GM23338 (cell line): ENCODE data around the gene TMEM53. TPM values are rescaled to one million over a fixed set of nuclear protein-coding genes. Genes with fewer than 3 reads are reported as not detected.

Experiments
- ATAC-seq: fragments of 200-7000 bp; cut with Tn5 transposase; 3 replicates; pipeline ENCODE4 v1.9.1; 2020
- DNase-seq: peaks from one replicate; pipeline ENCODE4 v3.0.0-alpha.2; 2015; ENCODE audit warnings: low spot score
- H2AFZ ChIP-seq: fragments of 200-600 bp; sonication (generic); 2 replicates; pipeline ENCODE4 v1.8.0; 2016; ENCODE audit warnings: antibody characterized with exemption, mild to moderate bottlenecking, moderate library complexity
- H3F3A ChIP-seq: fragments of 200-600 bp; sonication (generic); replicated peaks from 2 replicates; pipeline ENCODE4 v1.8.0; 2017; ENCODE audit warnings: antibody characterized with exemption, mixed run types, low read depth
- H3K27ac ChIP-seq: fragments of 200-600 bp; sonication (generic); 2 replicates; pipeline ENCODE4 v1.6.1; 2016; ENCODE audit warnings: low read depth
- H3K27me3 ChIP-seq: fragments of 200-600 bp; sonication (generic); 2 replicates; pipeline ENCODE4 v1.8.0; 2016; ENCODE audit warnings: mild to moderate bottlenecking, mixed run types, moderate library complexity; ENCODE audit not compliant: insufficient read depth
- H3K36me3 ChIP-seq: fragments of 200-600 bp; sonication (generic); 2 replicates; pipeline ENCODE4 v1.8.0; 2016; ENCODE audit warnings: mild to moderate bottlenecking; ENCODE audit not compliant: insufficient read depth
- H3K4me1 ChIP-seq: fragments of 200-600 bp; sonication (generic); 2 replicates; pipeline ENCODE4 v1.8.0; 2016; ENCODE audit warnings: mild to moderate bottlenecking, moderate library complexity; ENCODE audit not compliant: insufficient read depth
- H3K4me2 ChIP-seq: fragments of 200-600 bp; sonication (generic); 2 replicates; pipeline ENCODE4 v1.7.1; 2017; ENCODE audit warnings: mixed run types
- H3K4me3 ChIP-seq: fragments of 200-600 bp; sonication (generic); 2 replicates; pipeline ENCODE4 v1.6.1; 2016; ENCODE audit warnings: mixed run types
- H3K79me2 ChIP-seq: fragments of 200-600 bp; sonication (generic); replicated peaks from 2 replicates; pipeline ENCODE4 v1.8.0; 2017; ENCODE audit warnings: mild to moderate bottlenecking; ENCODE audit not compliant: insufficient read depth
- H3K9me2 ChIP-seq: fragments of 200-600 bp; sonication (generic); 2 replicates; pipeline ENCODE4 v1.8.0; 2017; ENCODE audit not compliant: insufficient read depth
- H4K20me1 ChIP-seq: fragments of 200-600 bp; sonication (generic); replicated peaks from 2 replicates; pipeline ENCODE4 v1.8.0; 2017; ENCODE audit warnings: mild to moderate bottlenecking; ENCODE audit not compliant: insufficient read depth
- H3K27ac Mint-ChIP-seq: 2 replicates; pipeline ENCODE4 v1.8.0; 2020; ENCODE audit warnings: inconsistent platforms, mild to moderate bottlenecking, moderate library complexity, mixed read lengths
- H3K27me3 Mint-ChIP-seq: 3 replicates; pipeline ENCODE4 v1.8.0; 2022; ENCODE audit warnings: low read depth, mild to moderate bottlenecking, moderate library complexity, mixed read lengths, inconsistent platforms; ENCODE audit not compliant: insufficient read depth, poor library complexity
- H3K36me3 Mint-ChIP-seq: 3 replicates; pipeline ENCODE4 v1.8.0; 2021; ENCODE audit warnings: low read depth, mild to moderate bottlenecking, inconsistent platforms, moderate library complexity, mixed read lengths
- H3K4me1 Mint-ChIP-seq: 3 replicates; pipeline ENCODE4 v1.8.0; 2020; ENCODE audit warnings: mild to moderate bottlenecking, inconsistent platforms, mixed read lengths
- H3K4me3 Mint-ChIP-seq: 3 replicates; pipeline ENCODE4 v1.8.0; 2021; ENCODE audit warnings: moderate library complexity, mild to moderate bottlenecking, inconsistent platforms, mixed read lengths
- H3K9me3 Mint-ChIP-seq: 3 replicates; pipeline ENCODE4 v1.8.0; 2020; ENCODE audit warnings: moderate library complexity, mild to moderate bottlenecking, inconsistent platforms, mixed read lengths
- CREB1 ChIP-seq: fragments of 250-450 bp; sonication (Bioruptor Pico); IDR thresholded peaks from 2 replicates; pipeline ENCODE4 v1.5.0; 2020; ENCODE audit warnings: low read depth, mild to moderate bottlenecking, moderate library complexity
- EZH2 ChIP-seq: fragments of 200-600 bp; sonication (generic); IDR thresholded peaks from one replicate; pipeline ENCODE4 v1.8.0; 2017; ENCODE audit warnings: antibody characterized with exemption, mild to moderate bottlenecking, low read depth; ENCODE audit not compliant: unreplicated experiment
- EZH2phosphoT487 ChIP-seq: fragments of 200-600 bp; sonication (generic); IDR thresholded peaks from one replicate; pipeline ENCODE4 v1.8.1; 2018; ENCODE audit warnings: antibody characterized with exemption; ENCODE audit not compliant: unreplicated experiment
- JUNB ChIP-seq: IDR thresholded peaks from one replicate; pipeline ENCODE4 v1.6.1; 2016; ENCODE audit warnings: antibody characterized with exemption; ENCODE audit not compliant: unreplicated experiment
- NANOG ChIP-seq: IDR thresholded peaks from 2 replicates; pipeline ENCODE4 v1.6.1; 2016; ENCODE audit warnings: antibody characterized with exemption, borderline replicate concordance
- POLR2AphosphoS5 ChIP-seq: IDR thresholded peaks from 2 replicates; pipeline ENCODE4 v1.6.1; 2016; ENCODE audit warnings: antibody characterized with exemption, low read depth
- STAT1 ChIP-seq: IDR thresholded peaks from one replicate; pipeline ENCODE4 v1.6.1; 2016; ENCODE audit warnings: antibody characterized with exemption; ENCODE audit not compliant: unreplicated experiment
- ZNF114 ChIP-seq: fragments of 250-450 bp; sonication (Bioruptor Pico); IDR thresholded peaks from 2 replicates; pipeline ENCODE4 v1.5.0; 2020; ENCODE audit warnings: mild to moderate bottlenecking, moderate library complexity
- ZNF331 ChIP-seq: fragments of 250-450 bp; sonication (Bioruptor Pico); IDR thresholded peaks from 2 replicates; pipeline ENCODE4 v1.5.0; 2020; ENCODE audit warnings: low read depth, mild to moderate bottlenecking, moderate library complexity
- polyA plus RNA-seq: library from polyadenylated mRNA; unstranded; fragments of >200 nt; fragmentation: Nextera tagmentation; extraction: Ambion mirVana; gene quantifications from 2 replicates; pipeline ENCODE4 v1.2.1, GENCODE V29; 2016
- total RNA-seq: library from RNA; depleted of rRNA; stranded (reverse); fragments of >200 nt; shearing (Covaris generic); gene quantifications from 2 replicates; pipeline ENCODE4 v1.2.3, GENCODE V29; 2014
- TF ChIP-seq, protein P1 (sequence below): IDR thresholded peaks from 2 replicates; pipeline ENCODE4 v1.6.1; 2016; ENCODE audit warnings: antibody characterized with exemption
- TF ChIP-seq, protein P2 (sequence below), 2 experiments: fragments of 200-600 bp in 1 of 2; sonication (generic) in 1 of 2; conservative IDR thresholded peaks; 2 replicates each; pipeline versions ENCODE4 v1.5.1 to v1.6.1; 2016 to 2017; ENCODE audit warnings: antibody characterized with exemption in 2 of 2, low read depth in 2 of 2, mild to moderate bottlenecking in 2 of 2, moderate library complexity in 1 of 2
- TF ChIP-seq, protein P3 (sequence below): fragments of 250-450 bp; sonication (Bioruptor Pico); IDR thresholded peaks from 2 replicates; pipeline ENCODE4 v1.5.0; 2020; ENCODE audit warnings: mild to moderate bottlenecking, moderate library complexity

The TMEM53 gene
- total and polyA plus RNA-seq, 2 experiments from 2014 or later: 15.4 to 20.8 TPM

DNA sequence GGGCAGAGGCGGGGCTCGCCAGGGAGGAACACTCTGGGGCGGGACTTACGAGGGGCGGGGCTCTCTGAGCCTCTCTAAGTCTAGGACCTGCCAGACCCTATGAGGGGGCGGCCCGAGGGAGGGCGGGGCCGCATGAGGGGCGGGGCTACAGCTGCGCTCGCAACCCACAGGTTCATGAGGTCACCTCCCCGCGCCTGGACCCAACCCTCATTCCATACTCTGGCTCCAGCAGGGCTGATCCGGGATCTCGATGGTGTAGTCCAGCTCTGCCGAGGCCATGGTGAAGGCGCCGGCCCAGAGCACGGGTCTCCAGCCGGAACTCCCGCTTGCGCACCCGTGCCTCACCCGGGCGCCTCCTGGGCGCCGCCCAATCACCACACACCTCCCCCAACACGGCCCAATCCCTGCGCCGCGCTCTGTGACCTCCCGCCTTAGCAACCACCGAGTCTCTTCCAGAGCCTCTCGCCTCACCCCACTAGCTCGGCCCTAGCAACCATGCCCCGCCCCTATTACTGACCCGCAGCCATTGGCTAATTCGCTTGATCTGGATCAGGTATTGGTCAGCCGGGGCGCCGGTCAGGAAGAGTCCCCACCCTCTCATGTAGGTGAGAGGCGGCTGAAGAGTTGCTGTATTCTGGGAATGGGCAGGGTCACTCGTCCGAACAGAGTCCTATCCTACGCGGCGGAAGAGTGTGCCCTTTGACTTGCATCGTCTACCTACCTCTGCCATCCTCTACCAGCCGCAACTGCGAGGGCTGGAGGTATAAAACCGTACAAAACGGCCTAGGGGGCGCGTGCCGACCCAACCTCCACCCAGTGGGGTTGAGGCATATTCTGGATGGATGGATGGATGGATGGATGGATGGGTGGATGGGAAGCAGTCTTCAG is at the start of gene TMEM53, which contains the start of gene ARMH1 (continued):
- peak; percentile 60 for TF ChIP-seq CREB1 (CRISPR knock-in tag)

DNA sequence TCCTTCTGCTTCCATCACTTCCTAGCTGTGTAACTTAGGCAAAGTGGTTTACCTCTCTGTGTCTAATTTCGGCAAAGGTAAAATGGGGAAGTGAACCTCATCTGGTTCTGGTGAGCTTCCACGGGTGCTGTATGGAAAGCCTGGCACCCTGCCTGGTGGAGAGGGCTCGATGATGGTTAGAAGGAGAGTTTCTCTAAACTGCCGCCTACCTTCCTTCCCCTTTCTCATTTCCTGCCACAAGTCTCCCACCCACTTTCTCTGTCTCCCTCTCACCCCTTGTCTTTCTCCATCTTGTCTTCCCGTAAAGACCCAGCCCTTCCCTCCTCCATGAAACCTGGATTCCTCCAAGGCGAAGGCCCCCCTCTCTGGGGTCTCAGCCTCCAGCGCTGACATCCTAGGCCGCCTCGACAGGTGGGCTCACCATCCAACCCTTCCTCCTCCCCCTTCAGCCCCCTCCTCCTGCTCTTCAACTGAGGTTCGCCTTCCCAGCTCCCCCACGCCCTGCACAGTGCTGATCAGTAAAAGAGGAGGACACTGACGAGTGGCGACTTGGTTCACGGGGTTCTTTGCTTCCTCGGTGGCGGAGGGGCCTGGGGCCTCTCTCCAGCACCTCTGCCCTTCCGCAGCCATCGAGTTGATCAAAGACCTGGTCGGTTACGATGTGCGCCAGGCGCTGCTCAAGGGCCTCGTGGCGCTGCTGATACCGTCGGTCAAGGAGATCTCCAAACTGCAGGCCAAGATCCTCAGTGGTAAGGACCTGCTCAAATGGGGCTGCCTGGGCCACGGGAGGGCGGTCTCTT is 49.4 kb upstream of the TMEM53 start:
- Histone ChIP-seq H3K79me2 (no peaks in the 10 kb centered on the region), H3K4me2 (no peak overlapping the region), H4K20me1 (no peaks in the 10 kb centered on the region), H3K9me2 (no peaks in the 10 kb centered on the region), H3K27ac (no peak overlapping the region), H3K27me3 (no peaks in the 10 kb centered on the region), H3K36me3 (no peaks in the 10 kb centered on the region), H2AFZ (peak overlapping the region; percentile 95), H3F3A (0 out of 2 replicates have a peak, but pooled peaks cover 3% of the 10 kb centered on the region), H3K4me1 (no peaks in the 10 kb centered on the region), H3K4me3 (no peak overlapping the region)
- no peaks in the 10 kb centered on the region for H3K36me3 Mint-ChIP-seq
- no peak overlapping the region for H3K4me3 Mint-ChIP-seq
- H3K9me3 Mint-ChIP-seq: peaks cover 2% of the 10 kb centered on the region; the same call in 1 of the 3 replicates
- peaks cover 12% of the 10 kb centered on the region for H3K27me3 Mint-ChIP-seq
- no peak overlapping the region; the same call in 1 of the 2 replicates for H3K27ac Mint-ChIP-seq
- no peaks in the 10 kb centered on the region; the same call in 2 of the 3 replicates for H3K4me1 Mint-ChIP-seq
- no peak for DNase-seq
- ATAC-seq: no peak
- TF ChIP-seq, protein P1, sequence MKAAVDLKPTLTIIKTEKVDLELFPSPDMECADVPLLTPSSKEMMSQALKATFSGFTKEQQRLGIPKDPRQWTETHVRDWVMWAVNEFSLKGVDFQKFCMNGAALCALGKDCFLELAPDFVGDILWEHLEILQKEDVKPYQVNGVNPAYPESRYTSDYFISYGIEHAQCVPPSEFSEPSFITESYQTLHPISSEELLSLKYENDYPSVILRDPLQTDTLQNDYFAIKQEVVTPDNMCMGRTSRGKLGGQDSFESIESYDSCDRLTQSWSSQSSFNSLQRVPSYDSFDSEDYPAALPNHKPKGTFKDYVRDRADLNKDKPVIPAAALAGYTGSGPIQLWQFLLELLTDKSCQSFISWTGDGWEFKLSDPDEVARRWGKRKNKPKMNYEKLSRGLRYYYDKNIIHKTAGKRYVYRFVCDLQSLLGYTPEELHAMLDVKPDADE: no peak
- TF ChIP-seq POLR2AphosphoS5: no peak
- no peak for TF ChIP-seq CREB1 (CRISPR knock-in tag)
- TF ChIP-seq, protein P2, sequence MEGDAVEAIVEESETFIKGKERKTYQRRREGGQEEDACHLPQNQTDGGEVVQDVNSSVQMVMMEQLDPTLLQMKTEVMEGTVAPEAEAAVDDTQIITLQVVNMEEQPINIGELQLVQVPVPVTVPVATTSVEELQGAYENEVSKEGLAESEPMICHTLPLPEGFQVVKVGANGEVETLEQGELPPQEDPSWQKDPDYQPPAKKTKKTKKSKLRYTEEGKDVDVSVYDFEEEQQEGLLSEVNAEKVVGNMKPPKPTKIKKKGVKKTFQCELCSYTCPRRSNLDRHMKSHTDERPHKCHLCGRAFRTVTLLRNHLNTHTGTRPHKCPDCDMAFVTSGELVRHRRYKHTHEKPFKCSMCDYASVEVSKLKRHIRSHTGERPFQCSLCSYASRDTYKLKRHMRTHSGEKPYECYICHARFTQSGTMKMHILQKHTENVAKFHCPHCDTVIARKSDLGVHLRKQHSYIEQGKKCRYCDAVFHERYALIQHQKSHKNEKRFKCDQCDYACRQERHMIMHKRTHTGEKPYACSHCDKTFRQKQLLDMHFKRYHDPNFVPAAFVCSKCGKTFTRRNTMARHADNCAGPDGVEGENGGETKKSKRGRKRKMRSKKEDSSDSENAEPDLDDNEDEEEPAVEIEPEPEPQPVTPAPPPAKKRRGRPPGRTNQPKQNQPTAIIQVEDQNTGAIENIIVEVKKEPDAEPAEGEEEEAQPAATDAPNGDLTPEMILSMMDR (conservative IDR thresholded peaks at IDR 0.05; ENCODE audit: low read depth in 2 of 2): no peak
- no peak for TF ChIP-seq ZNF114
- TF ChIP-seq EZH2phosphoT487: no peak
- TF ChIP-seq JUNB: no peak
- TF ChIP-seq ZNF331: no peak
- TF ChIP-seq, protein P3, sequence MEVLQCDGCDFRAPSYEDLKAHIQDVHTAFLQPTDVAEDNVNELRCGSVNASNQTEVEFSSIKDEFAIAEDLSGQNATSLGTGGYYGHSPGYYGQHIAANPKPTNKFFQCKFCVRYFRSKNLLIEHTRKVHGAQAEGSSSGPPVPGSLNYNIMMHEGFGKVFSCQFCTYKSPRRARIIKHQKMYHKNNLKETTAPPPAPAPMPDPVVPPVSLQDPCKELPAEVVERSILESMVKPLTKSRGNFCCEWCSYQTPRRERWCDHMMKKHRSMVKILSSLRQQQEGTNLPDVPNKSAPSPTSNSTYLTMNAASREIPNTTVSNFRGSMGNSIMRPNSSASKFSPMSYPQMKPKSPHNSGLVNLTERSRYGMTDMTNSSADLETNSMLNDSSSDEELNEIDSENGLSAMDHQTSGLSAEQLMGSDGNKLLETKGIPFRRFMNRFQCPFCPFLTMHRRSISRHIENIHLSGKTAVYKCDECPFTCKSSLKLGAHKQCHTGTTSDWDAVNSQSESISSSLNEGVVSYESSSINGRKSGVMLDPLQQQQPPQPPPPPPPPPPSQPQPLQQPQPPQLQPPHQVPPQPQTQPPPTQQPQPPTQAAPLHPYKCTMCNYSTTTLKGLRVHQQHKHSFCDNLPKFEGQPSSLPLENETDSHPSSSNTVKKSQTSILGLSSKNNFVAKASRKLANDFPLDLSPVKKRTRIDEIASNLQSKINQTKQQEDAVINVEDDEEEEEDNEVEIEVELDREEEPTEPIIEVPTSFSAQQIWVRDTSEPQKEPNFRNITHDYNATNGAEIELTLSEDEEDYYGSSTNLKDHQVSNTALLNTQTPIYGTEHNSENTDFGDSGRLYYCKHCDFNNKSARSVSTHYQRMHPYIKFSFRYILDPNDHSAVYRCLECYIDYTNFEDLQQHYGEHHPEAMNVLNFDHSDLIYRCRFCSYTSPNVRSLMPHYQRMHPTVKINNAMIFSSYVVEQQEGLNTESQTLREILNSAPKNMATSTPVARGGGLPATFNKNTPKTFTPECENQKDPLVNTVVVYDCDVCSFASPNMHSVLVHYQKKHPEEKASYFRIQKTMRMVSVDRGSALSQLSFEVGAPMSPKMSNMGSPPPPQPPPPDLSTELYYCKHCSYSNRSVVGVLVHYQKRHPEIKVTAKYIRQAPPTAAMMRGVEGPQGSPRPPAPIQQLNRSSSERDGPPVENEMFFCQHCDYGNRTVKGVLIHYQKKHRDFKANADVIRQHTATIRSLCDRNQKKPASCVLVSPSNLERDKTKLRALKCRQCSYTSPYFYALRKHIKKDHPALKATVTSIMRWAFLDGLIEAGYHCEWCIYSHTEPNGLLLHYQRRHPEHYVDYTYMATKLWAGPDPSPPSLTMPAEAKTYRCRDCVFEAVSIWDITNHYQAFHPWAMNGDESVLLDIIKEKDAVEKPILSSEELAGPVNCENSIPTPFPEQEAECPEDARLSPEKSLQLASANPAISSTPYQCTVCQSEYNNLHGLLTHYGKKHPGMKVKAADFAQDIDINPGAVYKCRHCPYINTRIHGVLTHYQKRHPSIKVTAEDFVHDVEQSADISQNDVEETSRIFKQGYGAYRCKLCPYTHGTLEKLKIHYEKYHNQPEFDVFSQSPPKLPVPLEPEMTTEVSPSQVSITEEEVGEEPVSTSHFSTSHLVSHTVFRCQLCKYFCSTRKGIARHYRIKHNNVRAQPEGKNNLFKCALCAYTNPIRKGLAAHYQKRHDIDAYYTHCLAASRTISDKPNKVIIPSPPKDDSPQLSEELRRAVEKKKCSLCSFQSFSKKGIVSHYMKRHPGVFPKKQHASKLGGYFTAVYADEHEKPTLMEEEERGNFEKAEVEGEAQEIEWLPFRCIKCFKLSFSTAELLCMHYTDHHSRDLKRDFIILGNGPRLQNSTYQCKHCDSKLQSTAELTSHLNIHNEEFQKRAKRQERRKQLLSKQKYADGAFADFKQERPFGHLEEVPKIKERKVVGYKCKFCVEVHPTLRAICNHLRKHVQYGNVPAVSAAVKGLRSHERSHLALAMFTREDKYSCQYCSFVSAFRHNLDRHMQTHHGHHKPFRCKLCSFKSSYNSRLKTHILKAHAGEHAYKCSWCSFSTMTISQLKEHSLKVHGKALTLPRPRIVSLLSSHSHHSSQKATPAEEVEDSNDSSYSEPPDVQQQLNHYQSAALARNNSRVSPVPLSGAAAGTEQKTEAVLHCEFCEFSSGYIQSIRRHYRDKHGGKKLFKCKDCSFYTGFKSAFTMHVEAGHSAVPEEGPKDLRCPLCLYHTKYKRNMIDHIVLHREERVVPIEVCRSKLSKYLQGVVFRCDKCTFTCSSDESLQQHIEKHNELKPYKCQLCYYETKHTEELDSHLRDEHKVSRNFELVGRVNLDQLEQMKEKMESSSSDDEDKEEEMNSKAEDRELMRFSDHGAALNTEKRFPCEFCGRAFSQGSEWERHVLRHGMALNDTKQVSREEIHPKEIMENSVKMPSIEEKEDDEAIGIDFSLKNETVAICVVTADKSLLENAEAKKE (CRISPR knock-in tag): no peak
- no peak for TF ChIP-seq NANOG
- TF ChIP-seq EZH2: no peak
- no peak for TF ChIP-seq STAT1
